Nephron progenitor cell (in vitro differentiated cells): Measurements from ENCODE around the gene COL18A1.

Source experiments
- DNase-seq: peaks from one replicate; pipeline ENCODE4 v3.0.0; 2021
- H3K27ac Mint-ChIP-seq: 2 replicates; pipeline ENCODE4 v1.8.0; 2021; ENCODE audit warnings: mild to moderate bottlenecking, moderate library complexity, mixed read lengths
- H3K27me3 Mint-ChIP-seq: 2 replicates; pipeline ENCODE4 v1.8.0; 2021; ENCODE audit warnings: mild to moderate bottlenecking, low read depth, mixed read lengths; ENCODE audit not compliant: poor library complexity
- H3K36me3 Mint-ChIP-seq: 2 replicates; pipeline ENCODE4 v1.8.0; 2021; ENCODE audit warnings: low read depth, mixed read lengths
- H3K4me1 Mint-ChIP-seq: 2 replicates; pipeline ENCODE4 v1.8.0; 2021; ENCODE audit warnings: mixed read lengths
- H3K4me3 Mint-ChIP-seq: 2 replicates; pipeline ENCODE4 v1.8.0; 2021; ENCODE audit warnings: mild to moderate bottlenecking, moderate library complexity, mixed read lengths
- H3K9me3 Mint-ChIP-seq: 2 replicates; pipeline ENCODE4 v1.8.0; 2021; ENCODE audit warnings: mild to moderate bottlenecking, moderate library complexity, mixed read lengths
- CTCF ChIP-seq: fragments of 200-600 bp; sonication (generic); IDR thresholded peaks from 2 replicates; pipeline ENCODE4 v1.5.0; 2021; ENCODE audit warnings: antibody characterized with exemption

The COL18A1 gene

GRCh38 chr21:45478816-45479669 is 74.1 kb downstream of the COL18A1 start:
- no peaks in the 10 kb centered on the region for H3K27me3 Mint-ChIP-seq
- H3K36me3 Mint-ChIP-seq, result peaks cover 34% of the 10 kb centered on the region
- H3K4me3 Mint-ChIP-seq, result no peak overlapping the region
- H3K9me3 Mint-ChIP-seq, result no peaks in the 10 kb centered on the region
- H3K27ac Mint-ChIP-seq, result no peak overlapping the region
- H3K4me1 Mint-ChIP-seq, result peaks cover 26% of the 10 kb centered on the region
- TF ChIP-seq CTCF, result no peak
- DNase-seq, result no peak

GRCh38 chr21:45479691-45480675 is 75.0 kb downstream of the COL18A1 start:
- Mint-ChIP-seq H3K4me3 (no peak overlapping the region), H3K27me3 (no peaks in the 10 kb centered on the region)
- no peak for TF ChIP-seq CTCF

GRCh38 chr21:45480701-45481500 is 75.9 kb downstream of the COL18A1 start:
- peaks cover 36% of the 10 kb centered on the region for H3K36me3 Mint-ChIP-seq

More at GRCh38 chr21:45479691-45480675, 75.0 kb downstream of the COL18A1 start:
- peaks cover 36% of the 10 kb centered on the region for H3K36me3 Mint-ChIP-seq
- peaks cover 22% of the 10 kb centered on the region for H3K4me1 Mint-ChIP-seq
- no peak for DNase-seq
- H3K9me3 Mint-ChIP-seq, result no peaks in the 10 kb centered on the region
- H3K27ac Mint-ChIP-seq, result no peak overlapping the region

GRCh38 chr21:45481566-45481965 is 76.6 kb downstream of the COL18A1 start:
- Mint-ChIP-seq H3K36me3 (peaks cover 32% of the 10 kb centered on the region), H3K4me1 (peaks cover 21% of the 10 kb centered on the region), H3K27ac (no peak overlapping the region), H3K27me3 (no peaks in the 10 kb centered on the region), H3K9me3 (no peaks in the 10 kb centered on the region), H3K4me3 (no peak overlapping the region)
- TF ChIP-seq CTCF, result no peak
- no peak for DNase-seq

More at GRCh38 chr21:45480701-45481500, 75.9 kb downstream of the COL18A1 start:
- Mint-ChIP-seq H3K4me1 (peaks cover 22% of the 10 kb centered on the region), H3K27ac (no peak overlapping the region), H3K9me3 (no peaks in the 10 kb centered on the region), H3K4me3 (no peak overlapping the region), H3K27me3 (no peaks in the 10 kb centered on the region)
- no peak for TF ChIP-seq CTCF
- DNase-seq, result no peak

GRCh38 chr21:45481977-45482898 is 77.3 kb downstream of the COL18A1 start:
- H3K4me3 Mint-ChIP-seq, result no peak overlapping the region
- H3K27me3 Mint-ChIP-seq, result no peaks in the 10 kb centered on the region
- H3K36me3 Mint-ChIP-seq, result peaks cover 29% of the 10 kb centered on the region
- H3K9me3 Mint-ChIP-seq, result no peaks in the 10 kb centered on the region
- H3K27ac Mint-ChIP-seq, result peak overlapping the region; percentile 39
- DNase-seq, result no peak
- H3K4me1 Mint-ChIP-seq, result peaks cover 18% of the 10 kb centered on the region
- TF ChIP-seq CTCF, result no peak
